Kidney (tissue), 14 donors: ENCODE measurements around the gene GALNT7. TPM values are rescaled to one million over a fixed set of nuclear protein-coding genes. Genes with fewer than 3 reads are reported as not detected.

ENCODE experiments used
- DNase-seq, 5 donors: peaks; one replicate each; pipeline ENCODE4 v3.0.0-alpha.2; 2013 to 2020
- FAIRE-seq: peaks from 2 replicates; lab custom pipeline; 2012; peaks lifted over from hg19 to GRCh38; lab: Jason Lieb, UNC
- H3K27ac ChIP-seq, 2 donors: one replicate each; pipeline ENCODE4 v1.7.0; 2013; ENCODE audit warnings: low read depth in 2 of 2, low read length in 2 of 2, inconsistent platforms in 1 of 2
- H3K27me3 ChIP-seq: one replicate; pipeline ENCODE4 v1.7.1; 2013; ENCODE audit warnings: low read length, inconsistent platforms; ENCODE audit not compliant: control insufficient read depth, insufficient read depth
- H3K36me3 ChIP-seq, 3 donors: one replicate each; pipeline versions ENCODE4 v1.7.0 to v1.7.1; 2013; ENCODE audit warnings: low read length in 3 of 3, control low read depth in 1 of 3, inconsistent platforms in 1 of 3; ENCODE audit not compliant: insufficient read depth in 3 of 3, control insufficient read depth in 2 of 3
- H3K4me1 ChIP-seq, 3 donors: one replicate each; pipeline versions ENCODE4 v1.7.0 to v1.7.1; 2013; ENCODE audit warnings: low read length in 3 of 3, inconsistent platforms in 1 of 3, low read depth in 1 of 3; ENCODE audit not compliant: control insufficient read depth in 2 of 3, insufficient read depth in 2 of 3
- H3K4me3 ChIP-seq, 3 donors: one replicate each; pipeline versions ENCODE4 v1.7.0 to v1.8.1; 2013; ENCODE audit warnings: low read length in 3 of 3, control low read depth in 1 of 3, inconsistent platforms in 1 of 3
- H3K9ac ChIP-seq, 3 donors: one replicate each; pipeline versions ENCODE4 v1.7.0 to v1.7.1; 2013; ENCODE audit warnings: low read length in 3 of 3, control low read depth in 1 of 3, inconsistent platforms in 1 of 3
- H3K9me3 ChIP-seq, 3 donors: one replicate each; pipeline versions ENCODE4 v1.7.0 to v1.7.1; 2013; ENCODE audit warnings: low read length in 3 of 3, control low read depth in 1 of 3, inconsistent platforms in 1 of 3; ENCODE audit not compliant: control insufficient read depth in 2 of 3, insufficient read depth in 1 of 3
- CTCF ChIP-seq: IDR thresholded peaks from 3 replicates; pipeline ENCODE4 v1.5.1; 2012; ENCODE audit warnings: mild to moderate bottlenecking, moderate library complexity, borderline replicate concordance; ENCODE audit not compliant: insufficient read depth; ENCODE audit errors: extremely low read depth
- intact Hi-C: fragments of 100-400 bp; cut with DNase I; formaldehyde crosslinking; loops from one replicate; pipeline ENCODE4 v1.11.1; 2022
- polyA plus RNA-seq: library from polyadenylated mRNA; stranded (reverse); fragments of 350-450 nt; fragmentation: Illumina TruSeq; extraction: RNeasy Lipid Tissue Mini Kit (QIAGEN cat#74804); gene quantifications from one replicate; pipeline ENCODE4 v1.2.3, GENCODE V29; 2014; ENCODE audit warnings: low read depth, low replicate concordance; ENCODE audit not compliant: insufficient read depth
- total RNA-seq: library from RNA; stranded (reverse); fragmentation: NEBNext Ultra II Directional; extraction: Animal tissue kit (Norgen Biotek cat#: 25700); gene quantifications from one replicate; pipeline ENCODE4 v1.2.1, GENCODE V29; 2021
- donor health status: control.
- donor health status: control.
- donor health status: control.
- donor health status: control.
- donor health status: control.
- donor health status: DM: yes; HTN: yes; CAD: no.
- donor health status: Normal renal cell carcinoma (clear cell type).

Gene GALNT7
- total and polyA plus RNA-seq, 2 donors from 2014 or later: 3.8 to 25.6 TPM

- Histone ChIP-seq H3K9ac (no peak overlapping the region), H3K9me3 (no peaks in the 10 kb centered on the region), H3K27me3 (no peaks in the 10 kb centered on the region), H3K4me1 (peaks cover 0 to 7% (median 7%) of the 10 kb centered on the region in 3 donors), H3K36me3 (no peaks in the 10 kb centered on the region), H3K4me3 (no peak overlapping the region), H3K27ac (no peak overlapping the region)
- intact Hi-C loops: no loop called here
- no peak for FAIRE-seq
- no peak for DNase-seq
- no peak for TF ChIP-seq CTCF
Measured at GRCh38 chr4:173166491-173166890, 2.1 kb upstream of the GALNT7 start.

- no peak for TF ChIP-seq CTCF
- DNase-seq (peak in 4 of 5 donors; percentile 12 to 76 (median 74)), FAIRE-seq (no peak)
- H3K27me3 ChIP-seq: no peaks in the 10 kb centered on the region
- peaks cover 0 to 7% (median 7%) of the 10 kb centered on the region in 3 donors for H3K4me1 ChIP-seq
- H3K9ac ChIP-seq: peak overlapping the region; percentile 57 to 77 (median 58)
- H3K36me3 ChIP-seq: no peaks in the 10 kb centered on the region
- peak overlapping the region; percentile 84 to 88 (median 87) for H3K4me3 ChIP-seq
- intact Hi-C loops: no loop called here
- peak overlapping the region; percentile 81 to 91 for H3K27ac ChIP-seq
- H3K9me3 ChIP-seq: no peaks in the 10 kb centered on the region
Measured at GRCh38 chr4:173167758-173168395, 734 bp upstream of the GALNT7 start.

- Histone ChIP-seq H3K9ac (no peak overlapping the region), H3K4me3 (peak overlapping the region in 2 of 3 donors; percentile 17 to 74), H3K27ac (peak overlapping the region; percentile 69 to 91), H3K4me1 (peaks cover 0 to 7% (median 7%) of the 10 kb centered on the region in 3 donors), H3K27me3 (no peaks in the 10 kb centered on the region), H3K9me3 (no peaks in the 10 kb centered on the region), H3K36me3 (no peaks in the 10 kb centered on the region)
- DNase-seq: no peak
- intact Hi-C loops: no loop called here
- TF ChIP-seq CTCF: no peak
- no peak for FAIRE-seq
Measured at GRCh38 chr4:173169178-173169427, 492 bp downstream of the GALNT7 start.
